SU-DHL-6 (cell line): ENCODE data around the gene SYNJ2.

Source experiments
- H2AFZ ChIP-seq: fragments of 200-600 bp; sonication (generic); 2 replicates; pipeline ENCODE4 v1.6.1; 2014; ENCODE audit warnings: low read depth, mild to moderate bottlenecking, moderate library complexity, mixed read lengths, antibody characterized with exemption, low read length; ENCODE audit not compliant: severe bottlenecking
- H3F3A ChIP-seq: fragments of 200-600 bp; shearing (Covaris generic); 2 replicates; pipeline ENCODE4 v1.6.0; 2016; ENCODE audit warnings: antibody characterized with exemption, mild to moderate bottlenecking; ENCODE audit not compliant: insufficient read depth
- H3K27ac ChIP-seq: fragments of 200-600 bp; sonication (generic); 2 replicates; pipeline ENCODE4 v1.5.1; 2016; ENCODE audit warnings: low read depth, mild to moderate bottlenecking, low read length, moderate library complexity, mixed read lengths
- H3K27me3 ChIP-seq: fragments of 200-600 bp; sonication (generic), shearing (Covaris generic); 2 replicates; pipeline ENCODE4 v1.6.0; 2014; ENCODE audit warnings: mild to moderate bottlenecking, low read length
- H3K36me3 ChIP-seq: fragments of 200-600 bp; sonication (generic); 2 replicates; pipeline ENCODE4 v1.6.1; 2014; ENCODE audit warnings: mild to moderate bottlenecking, low read length, mixed read lengths
- H3K4me2 ChIP-seq: fragments of 300-600, 200-600 bp; shearing (Covaris generic), sonication (generic); 2 replicates; pipeline ENCODE4 v1.6.0; 2014; ENCODE audit warnings: low read length, low read depth, mild to moderate bottlenecking; ENCODE audit not compliant: poor library complexity, severe bottlenecking
- H3K4me3 ChIP-seq: fragments of 200-600 bp; sonication (generic); 2 replicates; pipeline ENCODE4 v1.5.1; 2014; ENCODE audit warnings: antibody characterized with exemption, low read length, mild to moderate bottlenecking, mixed read lengths; ENCODE audit not compliant: insufficient read depth, poor library complexity, severe bottlenecking
- H3K79me2 ChIP-seq: fragments of 200-600 bp; sonication (generic); 2 replicates; pipeline ENCODE4 v1.6.1; 2014; ENCODE audit warnings: mild to moderate bottlenecking, low read length, moderate library complexity; ENCODE audit not compliant: insufficient read depth
- H3K9ac ChIP-seq: fragments of 200-600 bp; sonication (generic); 2 replicates; pipeline ENCODE4 v1.7.0; 2014; ENCODE audit warnings: mild to moderate bottlenecking, low read length
- H3K9me2 ChIP-seq: fragments of 200-600 bp; sonication (generic); replicated peaks from 2 replicates; pipeline ENCODE4 v1.6.1; 2014; ENCODE audit warnings: low read length; ENCODE audit not compliant: insufficient read depth
- H3K9me3 ChIP-seq: fragments of 200-600 bp; sonication (generic); 2 replicates; pipeline ENCODE4 v1.6.1; 2014; ENCODE audit warnings: low read length, mixed read lengths; ENCODE audit not compliant: insufficient read depth
- H4K20me1 ChIP-seq: fragments of 200-600 bp; sonication (generic); 2 replicates; pipeline ENCODE4 v1.6.1; 2014; ENCODE audit warnings: low read depth, mild to moderate bottlenecking, antibody characterized with exemption, low read length, moderate library complexity, mixed read lengths
- CTCF ChIP-seq: fragments of 200-600 bp; sonication (generic); IDR thresholded peaks from one replicate; pipeline ENCODE4 v1.5.1; 2017; ENCODE audit warnings: antibody characterized with exemption, mild to moderate bottlenecking, low read length, moderate library complexity; ENCODE audit not compliant: insufficient read depth, poor library complexity, severe bottlenecking
- EZH2phosphoT487 ChIP-seq: fragments of 200-600 bp; sonication (generic), shearing (Covaris generic); conservative IDR thresholded peaks from 2 replicates; pipeline ENCODE4 v1.6.1; 2018; ENCODE audit warnings: mild to moderate bottlenecking, antibody characterized with exemption, low read length, moderate library complexity, mixed read lengths

SYNJ2 gene

GRCh38 chr6:158043586-158044524 is 62.2 kb downstream of the SYNJ2 start:
- no peaks in the 10 kb centered on the region for H3K36me3 ChIP-seq
- H3K79me2 ChIP-seq = no peaks in the 10 kb centered on the region
- H3K9me3 ChIP-seq = no peaks in the 10 kb centered on the region
- H3K9me2 ChIP-seq = no peaks in the 10 kb centered on the region
- H3K4me2 ChIP-seq = no peak overlapping the region
- H4K20me1 ChIP-seq = no peaks in the 10 kb centered on the region
- no peak overlapping the region for H3K9ac ChIP-seq
- no peak overlapping the region for H3K4me3 ChIP-seq
- H3K27me3 ChIP-seq = no peaks in the 10 kb centered on the region
- H3F3A ChIP-seq = no peaks in the 10 kb centered on the region
- TF ChIP-seq EZH2phosphoT487 = no peak
- TF ChIP-seq CTCF = no peak
- no peak overlapping the region for H3K27ac ChIP-seq
- H2AFZ ChIP-seq = no peak overlapping the region

- Histone ChIP-seq H3K9me2 (no peaks in the 10 kb centered on the region), H3K4me3 (no peak overlapping the region), H3F3A (no peaks in the 10 kb centered on the region), H2AFZ (no peak overlapping the region), H3K9ac (no peak overlapping the region), H3K27ac (no peak overlapping the region), H4K20me1 (no peaks in the 10 kb centered on the region), H3K27me3 (no peaks in the 10 kb centered on the region), H3K79me2 (no peaks in the 10 kb centered on the region), H3K4me2 (no peak overlapping the region), H3K9me3 (no peaks in the 10 kb centered on the region), H3K36me3 (no peaks in the 10 kb centered on the region)
- no peak for TF ChIP-seq CTCF
- TF ChIP-seq EZH2phosphoT487 = no peak
Measured at GRCh38 chr6:158044525-158044888, 62.8 kb downstream of the SYNJ2 start.

- H3K9me3 ChIP-seq = no peaks in the 10 kb centered on the region
- no peak overlapping the region for H2AFZ ChIP-seq
- no peak overlapping the region for H3K9ac ChIP-seq
- TF ChIP-seq EZH2phosphoT487 (no peak), CTCF (no peak)
- H3K4me2 ChIP-seq = no peak overlapping the region
- H3K27ac ChIP-seq = no peak overlapping the region
- no peaks in the 10 kb centered on the region for H3K27me3 ChIP-seq
- no peaks in the 10 kb centered on the region for H4K20me1 ChIP-seq
- no peaks in the 10 kb centered on the region for H3K79me2 ChIP-seq
- no peaks in the 10 kb centered on the region for H3K36me3 ChIP-seq
- H3K9me2 ChIP-seq = no peaks in the 10 kb centered on the region
- no peaks in the 10 kb centered on the region for H3F3A ChIP-seq
- H3K4me3 ChIP-seq = no peak overlapping the region
Measured at GRCh38 chr6:158046201-158047126, 64.8 kb downstream of the SYNJ2 start.
